GM10266 (cell line): ENCODE results near the gene NDST1.
"Not testable (repeated sequence)": the region's sequence is repeated elsewhere in the genome, so short reads cannot be mapped to it uniquely, and the experiment has no call there.

Experiments used
- DNase-seq: peaks from one replicate; pipeline ENCODE4 v3.0.0; 2012; ENCODE audit errors: extremely low spot score
- TF ChIP-seq, protein P1 (sequence below): IDR thresholded peaks from 2 replicates; pipeline ENCODE4 v1.5.1; 2012; ENCODE audit warnings: mild to moderate bottlenecking, low read depth; ENCODE audit not compliant: control insufficient read depth, insufficient read depth; ENCODE audit errors: missing control alignments

The NDST1 gene

DNA sequence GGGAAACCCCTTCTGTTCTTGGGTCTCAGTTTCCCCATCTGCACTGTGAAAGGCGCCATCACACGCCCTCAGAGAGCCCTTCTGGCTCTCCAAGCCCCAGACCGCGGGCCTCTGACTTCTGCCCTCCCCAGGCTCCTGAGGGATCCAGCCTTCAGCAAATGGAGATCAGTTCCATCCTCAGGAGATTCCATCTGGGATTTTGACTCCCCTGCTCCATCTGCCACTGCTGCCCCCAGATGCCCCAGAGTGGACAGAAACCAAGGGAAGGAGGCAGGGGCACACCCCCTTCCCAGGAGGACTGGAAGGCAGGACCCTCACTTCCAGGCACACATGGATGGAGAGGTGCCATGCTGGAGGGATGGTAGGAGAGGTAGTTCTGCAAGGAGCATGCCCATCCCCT lies 39.7 kb upstream of the NDST1 start:
- TF ChIP-seq, protein P1, sequence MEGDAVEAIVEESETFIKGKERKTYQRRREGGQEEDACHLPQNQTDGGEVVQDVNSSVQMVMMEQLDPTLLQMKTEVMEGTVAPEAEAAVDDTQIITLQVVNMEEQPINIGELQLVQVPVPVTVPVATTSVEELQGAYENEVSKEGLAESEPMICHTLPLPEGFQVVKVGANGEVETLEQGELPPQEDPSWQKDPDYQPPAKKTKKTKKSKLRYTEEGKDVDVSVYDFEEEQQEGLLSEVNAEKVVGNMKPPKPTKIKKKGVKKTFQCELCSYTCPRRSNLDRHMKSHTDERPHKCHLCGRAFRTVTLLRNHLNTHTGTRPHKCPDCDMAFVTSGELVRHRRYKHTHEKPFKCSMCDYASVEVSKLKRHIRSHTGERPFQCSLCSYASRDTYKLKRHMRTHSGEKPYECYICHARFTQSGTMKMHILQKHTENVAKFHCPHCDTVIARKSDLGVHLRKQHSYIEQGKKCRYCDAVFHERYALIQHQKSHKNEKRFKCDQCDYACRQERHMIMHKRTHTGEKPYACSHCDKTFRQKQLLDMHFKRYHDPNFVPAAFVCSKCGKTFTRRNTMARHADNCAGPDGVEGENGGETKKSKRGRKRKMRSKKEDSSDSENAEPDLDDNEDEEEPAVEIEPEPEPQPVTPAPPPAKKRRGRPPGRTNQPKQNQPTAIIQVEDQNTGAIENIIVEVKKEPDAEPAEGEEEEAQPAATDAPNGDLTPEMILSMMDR = no peak
- DNase-seq = no peak

DNA sequence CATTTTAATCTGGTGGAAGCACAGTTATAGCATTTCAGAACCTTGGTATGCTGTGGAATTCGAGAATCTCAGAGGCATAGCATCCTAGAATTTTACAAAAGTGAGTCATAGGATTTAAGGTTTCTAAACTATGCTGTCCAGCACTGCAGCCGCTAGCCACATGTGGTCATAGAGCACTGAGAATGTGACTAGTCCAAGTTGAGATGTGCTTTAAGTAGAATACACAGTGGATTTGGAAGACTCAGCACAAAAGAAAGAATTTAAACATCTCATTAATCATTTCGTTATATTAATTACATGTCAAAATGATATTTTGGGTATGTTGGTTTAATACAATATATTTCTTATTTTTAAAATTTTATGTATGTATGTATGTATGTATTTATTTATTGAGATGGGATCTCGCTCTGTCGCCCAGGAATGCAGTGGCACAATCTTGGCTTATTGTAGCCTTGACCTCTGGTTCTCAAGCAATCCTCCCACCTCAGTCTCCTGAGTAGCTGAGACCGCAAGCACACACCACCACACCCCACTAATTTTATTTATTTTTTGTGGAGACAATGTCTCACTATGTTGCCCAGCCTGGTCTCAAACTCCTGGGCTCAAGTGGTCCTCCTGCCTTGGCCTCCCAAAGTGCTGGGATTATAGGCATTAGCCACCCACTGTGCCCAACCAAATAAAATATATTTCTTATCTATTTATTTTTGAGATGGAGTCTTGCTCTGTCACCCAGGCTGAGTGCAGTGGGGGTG lies 38.0 kb upstream of the NDST1 start:
- DNase-seq = no peak

DNA sequence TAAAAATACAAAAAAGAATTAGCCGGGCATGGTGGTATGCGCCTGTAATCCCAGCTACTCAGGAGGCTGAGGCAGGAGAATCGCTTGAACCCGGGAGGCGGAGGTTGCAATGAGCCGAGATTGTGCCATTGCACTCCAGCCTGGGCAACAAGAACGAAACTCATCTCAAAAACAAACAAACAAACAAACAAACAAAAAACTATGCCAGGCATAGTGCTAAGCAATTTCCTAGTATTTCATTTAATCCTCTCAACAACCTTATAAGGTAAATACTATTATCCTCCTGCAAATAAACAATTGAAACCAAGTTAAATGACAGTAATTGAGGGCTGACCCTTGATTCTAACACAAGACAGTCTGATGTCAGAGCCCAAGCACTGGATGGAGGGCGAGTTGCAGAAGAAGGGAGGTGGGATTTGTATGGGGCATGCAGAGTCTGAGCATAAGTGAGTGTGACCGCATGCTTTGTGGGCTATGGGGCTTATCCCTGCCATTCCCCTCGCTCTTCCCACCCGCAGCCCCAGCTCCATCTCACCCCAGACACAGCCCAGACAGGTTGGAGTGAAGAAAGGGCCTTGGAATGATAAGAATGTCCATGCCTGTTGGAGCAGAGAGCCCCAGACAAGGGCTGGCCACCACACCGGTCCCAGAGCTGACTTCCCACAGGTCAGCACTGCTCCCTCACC lies 34.1 kb upstream of the NDST1 start:
- no peak for DNase-seq
- TF ChIP-seq, protein P1 = no peak

More for the DNA sequence above, 38.0 kb upstream of the NDST1 start:
- TF ChIP-seq, protein P1 = no peak

DNA sequence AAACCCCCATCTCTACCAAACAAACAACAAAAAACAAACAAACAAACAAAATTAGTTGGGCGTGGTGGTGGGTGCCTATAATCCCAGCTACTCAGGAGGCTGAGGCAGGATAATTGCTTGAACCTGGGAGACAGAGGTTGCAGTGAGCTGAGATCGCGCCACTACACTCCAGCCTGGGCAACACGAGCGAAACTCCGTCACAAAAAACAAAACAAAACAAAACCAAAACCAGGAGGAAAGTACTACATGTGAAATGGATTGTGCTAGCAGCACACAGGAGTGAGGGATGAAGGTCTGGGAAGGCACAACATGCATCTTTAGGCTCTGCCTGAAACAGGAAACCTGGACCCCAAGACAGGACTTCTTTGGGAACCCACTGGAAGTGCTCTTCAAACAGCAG lies 31.4 kb upstream of the NDST1 start:
- not testable (repeated sequence) for DNase-seq

DNA sequence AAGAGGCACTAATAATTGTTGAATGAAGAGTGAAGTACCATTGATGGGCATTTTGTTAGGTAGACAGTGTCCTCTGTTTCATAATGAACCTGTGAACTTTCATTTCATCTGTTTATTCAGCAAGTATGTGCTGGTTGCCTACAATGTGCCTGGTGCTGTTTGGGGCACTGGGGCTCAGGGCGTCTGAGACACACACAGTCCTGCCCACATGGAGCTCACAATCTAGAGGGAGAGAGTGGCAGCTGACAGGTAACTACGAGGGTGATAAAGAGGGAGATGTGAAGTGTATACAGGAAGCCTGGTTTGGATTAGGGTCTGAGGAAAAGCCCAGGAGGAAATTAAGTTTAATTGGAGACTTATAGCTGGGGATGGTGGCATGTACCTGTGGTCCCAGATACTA lies 28.5 kb upstream of the NDST1 start:
- DNase-seq = no peak
- TF ChIP-seq, protein P1 = no peak

DNA sequence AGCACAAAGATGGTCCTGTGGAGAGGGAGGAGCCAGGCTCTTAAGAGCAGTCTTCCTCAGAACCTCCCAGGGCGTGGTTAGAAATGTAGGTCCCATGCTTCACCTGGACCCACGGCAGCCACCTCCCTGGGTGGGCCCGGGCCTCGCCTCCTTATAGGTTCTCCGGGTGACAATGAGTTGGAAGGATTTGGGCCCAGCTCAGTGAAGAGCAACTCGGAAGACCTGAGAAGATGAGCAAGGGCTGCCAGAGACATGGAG lies 26.3 kb upstream of the NDST1 start:
- DNase-seq = no peak
- TF ChIP-seq, protein P1 = no peak

DNA sequence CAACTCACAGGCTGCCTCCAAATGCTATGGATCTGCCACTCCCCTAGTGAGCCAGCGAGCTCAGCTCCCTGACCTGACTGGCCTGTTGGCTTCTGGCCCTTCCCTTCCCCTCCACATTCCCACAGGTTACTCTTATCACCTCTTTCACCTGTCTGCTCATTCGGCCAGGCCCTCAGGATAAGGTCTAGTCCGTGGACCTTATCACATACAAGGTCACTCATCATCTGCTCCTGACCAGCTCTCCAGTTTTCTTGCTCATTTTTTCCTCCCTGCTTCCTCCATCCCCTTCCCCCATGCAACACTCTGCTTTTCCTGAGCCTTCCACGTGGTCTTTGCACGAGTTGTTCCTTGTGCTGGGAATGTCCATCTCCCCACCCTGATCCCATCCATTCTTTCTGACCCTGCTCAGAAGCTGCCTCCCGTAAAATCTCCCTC lies 25.9 kb upstream of the NDST1 start:
- DNase-seq = no peak
- TF ChIP-seq, protein P1 = no peak
